Measurements from ENCODE around the gene LIPH.

GRCh38 chr3:185486394-185486793 is 66.0 kb downstream of the LIPH start:
- TF ChIP-seq CTCF (conservative IDR thresholded peaks at IDR 0.05) = no peak
- no peak for TF ChIP-seq ZFX (IDR thresholded peaks at IDR 0.05)
